Activated gamma-delta T cell (primary cell): ENCODE data around the gene PALMD.

ENCODE experiments used
- DNase-seq: peaks from one replicate; lab custom pipeline; 2025; lab: John Stamatoyannopoulos, UW

PALMD gene

DNA sequence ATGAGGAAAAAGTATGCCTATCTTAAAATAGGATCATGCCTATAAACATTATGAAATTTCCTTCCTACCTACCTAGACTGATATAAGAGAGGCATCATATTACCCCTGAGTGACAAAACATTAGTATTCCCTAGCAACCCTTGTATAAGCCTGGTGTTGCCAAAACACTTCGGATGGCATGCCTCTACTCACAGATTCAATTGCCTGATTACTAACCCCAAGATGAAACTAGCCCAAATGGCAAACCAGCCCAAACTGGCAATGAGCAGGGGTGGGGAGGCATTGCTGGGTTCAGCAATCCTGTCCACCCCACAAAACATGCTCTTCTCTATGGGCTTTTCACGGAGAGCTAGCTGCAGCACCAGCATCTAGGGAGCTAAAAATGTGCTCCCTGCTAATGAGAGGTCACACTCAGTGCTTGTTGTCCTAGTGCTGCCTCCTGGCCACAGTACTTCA, 13.9 kb downstream of the PALMD start:
- no peak for DNase-seq

DNA sequence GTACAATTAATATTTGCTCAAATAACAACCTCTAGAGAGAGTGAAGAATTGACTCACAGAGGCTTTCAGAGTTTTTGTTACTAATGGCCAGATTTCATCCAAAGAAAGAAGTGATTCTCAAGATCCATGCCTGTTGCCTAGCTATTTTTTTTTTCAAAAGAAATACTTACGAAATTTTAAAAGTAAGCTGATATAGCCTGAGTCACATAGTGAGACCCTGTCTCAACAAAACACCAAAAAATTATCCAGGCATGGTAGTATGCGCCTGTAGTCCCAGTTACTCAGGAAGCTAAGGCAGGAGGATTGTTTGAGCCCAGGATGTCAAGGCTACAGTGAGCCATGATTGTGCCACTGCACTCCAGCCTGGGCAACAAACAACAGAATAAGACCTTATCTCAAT, 14.6 kb downstream of the PALMD start:
- no peak for DNase-seq

- DNase-seq = no peak
These were observed 15.9 kb downstream of the PALMD start for GRCh38 chr1:99661780-99662179.

DNA sequence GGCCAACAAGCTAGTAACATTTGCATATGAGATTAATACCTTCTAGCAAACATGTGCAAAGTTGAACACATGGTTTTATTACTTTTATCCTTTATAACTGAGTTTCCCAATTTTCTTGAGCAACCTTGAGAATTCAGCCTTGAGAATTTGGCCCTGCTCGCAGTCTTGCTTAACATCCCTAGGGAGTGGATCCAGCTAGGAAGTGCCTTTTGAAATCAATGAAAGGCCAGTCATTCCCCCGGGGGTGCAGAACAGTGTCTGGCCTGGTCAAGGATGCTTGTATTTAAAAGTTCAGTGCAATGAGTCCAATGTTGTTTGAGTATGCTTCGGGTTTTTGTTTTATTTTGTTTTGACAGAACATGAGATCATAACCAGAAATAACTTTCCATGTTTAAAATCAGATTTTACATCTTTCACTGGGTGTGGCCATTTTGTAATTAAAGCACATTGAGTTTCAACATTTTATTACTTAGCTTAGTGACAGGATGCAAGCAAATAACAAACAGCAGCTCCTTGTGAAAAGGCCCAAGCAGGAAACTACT, 16.7 kb downstream of the PALMD start:
- DNase-seq = no peak

- DNase-seq = no peak
These were observed 17.6 kb downstream of the PALMD start for GRCh38 chr1:99663501-99663900.

DNA sequence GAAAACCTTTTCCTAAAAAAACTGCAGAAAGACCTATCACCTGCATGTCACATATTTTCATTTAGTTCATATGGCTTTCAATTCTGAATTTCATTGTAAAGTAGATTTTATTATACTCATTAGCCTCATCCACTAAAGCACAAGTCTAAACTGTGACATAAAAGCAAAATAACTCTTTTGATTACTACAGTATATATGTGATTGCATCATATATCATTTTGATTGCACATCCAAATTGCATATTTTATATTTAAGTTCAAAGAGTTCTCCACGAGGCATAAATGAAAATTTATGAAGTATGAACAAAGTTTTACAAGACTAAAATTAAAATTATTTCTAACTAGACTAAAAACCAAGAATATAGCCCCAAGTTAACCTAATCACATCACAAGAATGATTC, 19.3 kb downstream of the PALMD start:
- DNase-seq = no peak

DNA sequence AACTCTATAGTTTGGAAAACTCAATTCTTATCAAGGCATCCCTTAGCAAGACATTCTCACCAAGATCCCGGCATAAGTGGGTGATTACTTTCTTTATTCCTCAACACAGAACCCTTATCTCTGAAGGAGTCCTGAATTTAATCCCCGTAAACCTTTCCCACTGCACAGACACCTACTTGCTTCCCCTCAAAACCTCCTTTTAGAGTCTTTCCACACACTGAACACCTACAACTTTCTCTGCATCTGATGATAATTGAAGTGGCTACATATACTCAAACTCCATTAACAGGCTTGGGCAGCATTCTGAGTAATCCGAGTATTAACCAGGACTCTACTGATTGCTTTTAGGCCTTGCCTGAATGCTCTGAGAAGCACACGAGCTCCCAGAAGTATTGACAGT, 23.5 kb downstream of the PALMD start:
- no peak for DNase-seq

DNA sequence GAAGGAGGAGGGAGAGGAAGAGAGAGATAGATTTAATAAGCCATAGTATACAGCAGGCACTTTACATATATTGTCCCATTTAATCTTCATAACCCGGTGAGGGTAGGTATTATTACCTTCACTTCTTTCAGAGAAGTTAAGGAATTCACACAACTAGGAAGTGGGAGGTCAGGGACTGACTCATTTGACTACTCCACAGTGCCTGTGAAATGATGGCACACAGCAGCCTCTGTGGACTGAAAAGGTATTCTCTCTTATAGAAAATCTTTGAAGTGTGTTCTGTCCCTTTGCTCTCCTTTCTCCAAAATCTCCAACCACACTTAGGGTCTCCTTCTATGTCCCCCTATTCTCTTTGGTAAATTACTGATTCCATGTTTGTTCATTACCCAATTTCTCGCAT, 23.9 kb downstream of the PALMD start:
- no peak for DNase-seq

DNA sequence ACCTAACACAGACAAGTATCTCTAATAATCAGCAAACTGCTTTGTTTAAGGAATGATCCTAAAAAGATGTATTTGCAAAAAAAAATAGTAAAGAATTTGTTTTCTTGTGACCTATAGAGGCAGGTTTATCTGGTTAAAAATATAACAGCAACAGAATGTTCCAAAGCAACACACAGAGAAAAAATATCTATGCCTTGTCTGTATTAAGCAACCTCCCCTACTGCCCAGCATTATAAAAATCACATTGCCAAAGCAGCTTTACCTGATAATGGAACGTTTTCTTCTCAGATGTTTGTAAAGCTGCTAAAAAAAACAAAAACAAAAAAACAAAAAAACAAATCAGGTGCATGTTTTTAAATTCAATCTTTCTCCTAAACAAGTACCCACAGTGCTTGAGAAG, 24.7 kb downstream of the PALMD start:
- no peak for DNase-seq

GRCh38 chr1:99672038-99672437, 26.1 kb downstream of the PALMD start:
- DNase-seq = no peak

DNA sequence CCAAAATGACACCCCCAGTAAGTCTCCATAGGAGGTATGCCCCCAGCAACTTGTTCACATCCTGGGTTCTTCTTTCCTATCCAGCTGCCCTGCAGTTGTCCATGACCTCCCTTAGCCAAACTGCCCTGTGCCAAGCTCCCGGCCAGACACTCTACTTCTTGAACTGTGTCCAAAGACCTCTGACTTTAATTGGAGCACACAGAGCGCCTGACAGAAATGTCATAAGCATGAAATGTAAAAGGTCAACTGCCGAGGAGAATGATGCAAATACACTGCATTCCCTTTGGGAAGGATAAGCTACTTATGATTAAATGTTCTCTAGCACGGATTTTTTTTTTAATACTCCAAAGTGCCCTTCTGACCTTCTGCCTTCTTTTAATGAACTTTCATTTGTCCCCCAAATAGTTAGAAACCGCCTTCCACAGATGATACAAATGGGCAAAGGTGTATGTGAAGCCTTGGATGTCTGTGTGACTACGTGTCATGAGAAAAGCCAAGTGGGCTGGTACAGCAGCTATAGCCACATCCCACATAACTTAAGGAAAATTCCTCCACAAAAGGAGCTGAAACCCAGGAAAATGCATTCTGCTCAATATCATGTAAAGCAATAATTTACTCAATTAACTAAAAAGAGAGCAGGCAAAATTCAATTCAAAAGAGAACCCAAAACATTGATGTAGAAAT, 26.8 kb downstream of the PALMD start:
- DNase-seq = no peak

GRCh38 chr1:99673315-99673714, 27.4 kb downstream of the PALMD start:
- DNase-seq = no peak

DNA sequence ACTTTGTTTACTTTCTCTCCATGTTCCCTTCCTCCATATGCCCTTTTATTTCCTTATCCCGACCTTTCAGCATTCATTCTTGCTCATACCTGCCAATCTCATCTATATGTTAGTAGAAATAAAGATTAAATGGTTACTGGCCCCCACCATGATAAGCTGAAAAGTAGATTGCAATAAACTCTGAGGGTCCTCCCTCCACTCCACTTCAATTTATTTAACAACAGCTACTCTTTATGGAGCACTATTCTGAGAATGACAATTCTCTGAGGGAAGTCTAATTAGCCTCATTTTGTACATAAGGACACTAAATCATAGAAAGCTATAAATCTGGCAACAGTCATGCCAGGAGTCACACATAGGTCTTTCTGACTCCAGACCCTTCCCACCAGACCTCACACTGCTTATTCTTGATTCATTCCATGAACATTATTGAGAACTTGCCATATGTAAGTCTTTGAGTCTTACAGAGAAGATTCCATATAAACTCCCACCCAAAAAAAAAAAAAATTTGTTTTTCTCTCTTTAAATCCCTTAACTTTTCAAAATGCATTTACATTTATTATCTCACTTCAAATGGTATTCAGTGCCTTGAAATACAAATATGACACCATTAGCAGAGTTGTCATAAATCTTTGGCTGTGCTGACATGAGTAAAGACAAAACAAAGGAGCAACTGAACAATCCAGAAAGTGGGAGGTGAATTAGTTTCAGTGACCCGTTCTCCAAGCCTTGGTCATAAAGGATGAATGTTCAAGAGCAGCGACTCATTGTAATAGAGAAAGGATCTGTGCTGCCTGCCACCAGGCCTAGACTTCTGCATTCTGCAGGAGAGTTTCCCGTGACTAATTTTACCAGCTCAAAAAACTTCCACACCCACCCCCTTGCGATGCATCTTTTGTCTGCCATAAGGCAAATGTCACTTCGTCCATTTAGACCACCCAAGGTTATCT, 28.5 kb downstream of the PALMD start:
- DNase-seq = no peak

- DNase-seq = no peak
These were observed 29.4 kb downstream of the PALMD start for GRCh38 chr1:99675292-99675691.

- no peak for DNase-seq
These were observed 30.1 kb downstream of the PALMD start for GRCh38 chr1:99675994-99676393.

DNA sequence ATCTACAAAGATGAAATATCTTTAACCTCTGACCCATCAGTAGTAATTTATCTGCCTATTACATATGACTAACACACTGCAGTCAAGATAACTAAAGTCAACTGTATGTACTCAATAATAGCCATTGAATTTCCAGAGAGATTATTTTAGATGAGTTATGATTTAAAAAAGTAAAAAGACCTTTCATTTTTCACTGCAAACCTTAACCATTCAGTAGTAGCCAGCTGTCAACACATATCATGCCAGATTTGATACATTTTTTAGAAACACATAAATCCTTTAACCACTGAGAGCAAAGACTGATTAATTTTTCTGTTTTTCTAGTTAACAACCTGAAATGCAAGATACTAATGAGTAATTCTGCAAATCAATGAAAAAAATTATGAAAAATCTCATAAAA, 31.0 kb downstream of the PALMD start:
- no peak for DNase-seq

DNA sequence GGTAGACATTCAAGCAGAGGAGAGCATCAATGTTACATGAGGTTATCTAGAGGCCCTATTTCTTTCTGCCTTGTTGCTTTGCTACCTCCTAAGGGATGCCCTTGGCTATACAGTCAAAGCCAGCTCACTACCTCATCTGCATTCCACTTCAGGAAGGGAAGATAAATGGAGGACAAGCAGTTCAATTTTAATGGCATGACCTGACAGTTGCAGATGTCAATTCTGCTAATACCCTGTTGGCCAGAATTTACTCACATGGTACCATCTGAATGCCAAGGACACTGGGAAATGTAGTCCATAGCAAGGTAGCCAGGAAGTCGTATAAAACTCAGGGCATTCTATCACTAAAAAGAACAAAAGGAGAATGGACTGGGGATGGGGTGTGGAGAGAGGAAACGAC, 31.5 kb downstream of the PALMD start:
- no peak for DNase-seq

GRCh38 chr1:99680270-99680669, 34.4 kb downstream of the PALMD start:
- no peak for DNase-seq

DNA sequence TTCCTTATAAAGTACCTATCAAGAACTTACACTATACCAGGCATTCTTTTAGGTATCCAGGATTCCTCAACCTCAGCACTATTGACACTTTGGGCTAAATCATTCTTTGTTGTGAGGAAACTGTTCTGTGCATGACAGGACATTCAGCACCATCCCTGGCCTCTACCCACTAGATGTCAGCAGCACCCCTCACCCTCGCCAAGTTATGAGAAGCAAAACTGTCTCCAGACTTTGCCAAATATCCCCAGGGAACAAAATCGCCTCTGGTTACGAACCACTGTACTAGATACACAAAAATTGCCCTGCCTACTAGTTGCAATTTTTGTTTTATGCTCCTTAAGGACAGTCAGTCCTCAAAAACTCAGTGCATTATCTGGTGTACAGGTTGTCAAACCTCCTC, 35.7 kb downstream of the PALMD start:
- DNase-seq = no peak

DNA sequence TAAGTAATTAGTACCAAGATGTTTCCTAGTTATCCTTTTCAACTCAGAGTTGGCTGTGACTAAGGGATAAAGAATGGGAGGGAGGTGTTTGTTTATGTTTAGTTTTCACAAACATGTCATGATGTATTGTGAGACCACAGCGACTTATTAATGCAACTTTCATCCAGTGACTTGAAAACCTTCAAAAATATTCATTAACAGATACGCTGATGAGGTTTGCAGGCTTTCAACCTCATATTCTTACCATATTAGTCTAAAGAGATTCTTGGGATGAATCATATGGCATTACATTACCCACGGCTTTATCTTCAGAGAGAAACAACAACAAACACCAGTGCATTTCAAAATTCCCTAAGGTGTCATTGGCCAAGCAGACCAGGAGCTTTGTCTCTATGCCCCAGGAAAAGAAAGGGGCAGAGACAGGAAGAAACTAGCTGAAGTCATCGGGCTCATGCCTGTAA, 36.4 kb downstream of the PALMD start:
- no peak for DNase-seq

DNA sequence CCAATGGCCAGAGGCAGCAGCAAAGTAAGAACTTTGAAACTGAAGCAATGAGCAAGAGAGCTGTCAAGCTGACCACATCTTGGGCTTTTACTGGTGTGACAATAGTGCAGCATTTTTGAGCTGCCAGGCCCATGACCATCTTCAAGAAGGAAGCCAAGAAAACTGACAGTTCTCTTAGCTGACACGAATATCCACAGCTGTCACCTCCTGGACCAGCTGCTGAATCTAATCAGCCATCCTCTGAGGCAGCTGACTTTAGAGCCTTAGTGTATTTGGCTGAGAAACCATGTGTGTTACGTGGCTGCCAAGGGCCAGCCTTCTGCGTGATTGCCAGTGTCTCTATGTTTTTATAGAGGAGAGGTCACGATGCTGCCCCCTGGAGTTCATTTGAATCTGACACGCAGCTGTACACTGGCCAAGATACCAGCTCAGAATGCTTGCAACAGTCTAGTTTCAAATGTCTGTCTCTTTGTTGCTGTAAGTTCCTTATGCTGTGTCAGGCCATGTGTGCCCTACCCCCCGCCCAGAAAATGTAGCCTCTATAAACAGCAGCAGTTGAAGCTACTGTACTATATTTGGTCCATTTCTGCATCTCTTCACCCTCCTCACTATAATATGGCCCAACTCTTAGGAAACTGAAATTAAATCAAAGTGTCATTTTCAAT, 39.7 kb downstream of the PALMD start:
- DNase-seq = no peak

DNA sequence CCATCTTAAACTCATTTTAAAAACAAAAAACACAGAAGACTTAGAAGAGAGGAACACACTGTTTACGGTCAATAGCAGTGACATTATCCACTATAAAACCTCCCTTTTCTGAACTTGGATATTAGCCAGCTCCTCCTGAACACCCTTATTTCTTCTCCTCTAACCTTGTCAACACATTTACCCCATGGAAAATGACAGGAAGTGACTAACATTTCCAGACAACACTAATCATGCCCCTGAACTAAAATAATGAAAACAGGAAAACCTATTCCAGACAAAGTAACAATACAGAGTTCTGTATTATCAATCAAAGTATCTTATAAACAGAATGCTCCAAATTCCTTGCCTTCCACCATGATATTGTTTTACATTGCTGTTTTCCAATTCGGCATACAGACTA, 45.3 kb downstream of the PALMD start:
- DNase-seq = no peak
